ENCODE measurements around the gene TNS4.

TNS4 gene

DNA sequence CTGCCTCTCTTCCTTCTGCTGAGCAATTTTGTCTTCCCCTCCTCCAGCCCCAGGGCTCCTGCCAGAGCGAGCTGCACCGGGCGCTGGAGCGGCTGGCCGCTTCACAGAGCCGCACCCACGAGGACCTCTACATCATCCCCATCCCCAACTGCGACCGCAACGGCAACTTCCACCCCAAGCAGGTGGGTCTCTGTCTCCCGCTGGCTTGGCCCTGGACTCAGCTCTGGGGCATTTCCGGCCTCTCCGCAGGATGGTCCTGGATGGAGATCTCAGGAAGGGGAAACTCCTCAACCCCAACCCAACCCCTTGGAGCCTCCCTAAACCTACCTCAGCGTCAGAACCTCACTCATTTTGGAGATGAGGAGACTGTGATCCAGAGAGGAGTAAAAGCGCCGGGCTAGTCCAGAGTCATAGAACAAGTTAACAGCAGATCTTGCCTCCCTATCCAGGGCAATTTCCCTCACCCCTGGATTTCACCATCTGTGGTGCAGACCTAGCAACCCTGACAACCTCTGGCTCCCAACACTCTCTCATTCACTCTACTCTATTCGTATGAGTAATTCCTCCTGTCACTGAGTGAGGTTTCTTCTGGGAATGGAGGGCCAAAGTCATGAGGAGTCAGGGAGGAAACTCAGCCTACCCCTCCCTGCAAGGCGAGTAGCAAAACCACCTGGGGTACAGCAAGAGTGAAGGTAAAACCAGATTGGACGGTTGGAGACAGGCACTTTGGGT is 47.4 kb downstream of the TNS4 start:
- DNase-seq = no peak

DNA sequence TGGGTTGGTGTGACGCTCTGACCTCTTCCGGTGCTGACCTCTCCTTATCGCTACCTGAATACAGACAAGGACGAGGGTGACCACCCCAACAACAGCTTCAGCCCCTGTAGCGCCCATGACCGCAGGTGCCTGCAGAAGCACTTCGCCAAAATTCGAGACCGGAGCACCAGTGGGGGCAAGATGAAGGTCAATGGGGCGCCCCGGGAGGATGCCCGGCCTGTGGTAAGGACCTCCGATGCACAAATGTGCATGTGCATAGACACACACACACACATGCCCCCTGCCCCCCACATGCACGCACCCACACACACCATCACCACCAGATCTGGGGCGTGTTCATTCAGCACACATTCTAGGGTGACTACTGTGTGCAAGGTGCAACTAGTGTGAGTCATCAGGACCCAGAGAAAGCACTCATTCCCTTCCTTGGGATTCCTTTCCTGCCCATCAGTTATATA is 48.5 kb downstream of the TNS4 start:
- DNase-seq = no peak

DNA sequence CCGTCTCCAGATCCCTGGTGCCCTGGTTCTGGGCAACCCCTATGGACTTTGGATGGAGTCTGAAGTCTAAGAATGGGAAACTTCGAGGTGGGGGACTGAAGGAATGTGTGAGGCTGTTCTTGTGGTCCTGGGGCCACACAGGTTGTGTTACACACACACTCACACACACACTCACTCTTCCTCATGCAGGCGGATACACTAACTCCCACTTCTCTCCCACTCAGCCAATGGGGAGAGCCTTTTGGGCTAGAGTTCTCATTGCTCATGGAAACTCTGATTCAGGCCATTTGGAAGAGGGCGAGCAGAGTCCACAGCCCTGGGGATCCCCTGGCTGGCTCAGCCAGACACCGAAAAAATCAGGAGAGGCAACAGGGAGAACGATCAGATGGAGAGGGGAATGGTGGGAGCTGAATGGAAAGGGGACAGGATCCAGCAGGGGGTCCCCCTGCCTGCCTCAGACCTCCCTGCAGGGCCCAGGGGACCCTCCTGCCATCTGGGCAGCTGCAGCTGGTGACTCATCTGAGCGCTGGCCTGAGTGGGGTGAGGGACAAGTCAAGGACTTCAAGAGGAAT is 49.1 kb downstream of the TNS4 start:
- DNase-seq = no peak

DNA sequence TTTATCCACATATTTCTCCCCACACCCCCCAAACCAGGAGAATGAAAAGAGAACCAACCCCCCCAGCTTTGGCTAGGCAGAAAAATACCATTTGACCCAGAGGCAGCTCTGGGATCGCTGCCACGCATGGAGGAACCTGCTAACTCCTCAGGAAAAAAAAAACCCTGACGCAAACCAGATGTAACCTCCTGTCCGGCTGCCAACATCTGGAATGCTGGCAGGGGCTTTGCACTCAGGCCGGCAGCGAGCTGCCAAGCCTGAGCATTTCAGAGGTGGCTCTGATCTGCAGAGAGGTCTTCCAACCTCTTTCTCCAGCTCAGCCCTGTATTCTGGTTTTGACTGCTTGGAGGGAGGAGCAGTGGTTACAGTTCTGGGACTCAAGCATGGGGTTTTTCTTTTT is 50.0 kb downstream of the TNS4 start:
- DNase-seq = peak in 1 of 2 experiments; percentile 39

DNA sequence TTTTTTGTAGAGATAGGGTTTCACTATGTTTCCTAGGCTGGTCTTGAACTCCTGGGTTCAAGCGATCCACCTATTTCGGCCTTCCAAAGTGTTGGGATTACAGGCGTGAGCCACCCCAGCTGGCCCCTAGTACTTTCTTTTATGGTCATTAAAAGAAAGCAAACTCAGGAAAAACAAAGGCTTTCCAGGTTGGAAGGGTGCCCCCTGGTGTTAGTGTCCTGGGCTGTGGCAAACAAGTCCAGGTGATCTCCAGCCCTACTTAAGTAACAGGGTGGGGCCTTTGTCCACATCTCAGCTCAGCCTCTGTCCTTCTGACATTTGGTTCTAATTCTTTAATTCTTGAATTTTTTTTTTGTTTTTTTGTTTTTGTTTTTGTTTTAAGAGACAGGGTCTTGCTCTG is 51.2 kb downstream of the TNS4 start:
- no peak for DNase-seq

DNA sequence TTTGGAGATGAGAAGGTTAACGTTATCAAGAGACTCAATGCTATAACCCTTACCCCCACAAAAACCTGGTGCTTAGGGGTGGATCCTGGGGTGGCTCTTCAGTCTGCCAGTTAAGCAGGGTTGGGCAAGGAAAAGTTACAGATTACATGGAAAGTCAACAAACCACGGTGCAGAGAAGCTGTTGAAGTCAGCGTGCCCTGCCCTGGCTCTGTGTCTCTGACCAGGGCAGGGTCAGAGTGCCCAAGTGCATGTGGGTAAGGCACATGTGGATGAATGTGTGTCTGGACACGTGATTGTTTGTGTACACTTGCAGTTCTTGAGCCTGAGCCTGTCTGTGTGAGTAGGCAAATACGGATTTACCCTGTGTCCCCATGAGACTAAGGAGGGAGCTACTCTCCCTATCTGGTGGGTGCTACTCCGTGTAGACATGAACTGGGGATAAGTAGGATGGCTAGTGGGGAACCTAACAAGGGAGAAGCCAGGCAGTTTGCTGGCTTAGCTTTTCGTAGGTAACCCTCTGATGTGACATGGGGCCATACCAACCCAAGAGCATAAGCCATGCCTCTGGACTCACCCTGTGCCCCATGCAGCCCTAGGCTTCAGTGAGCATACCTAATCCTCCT is 52.7 kb downstream of the TNS4 start:
- no peak for DNase-seq

DNA sequence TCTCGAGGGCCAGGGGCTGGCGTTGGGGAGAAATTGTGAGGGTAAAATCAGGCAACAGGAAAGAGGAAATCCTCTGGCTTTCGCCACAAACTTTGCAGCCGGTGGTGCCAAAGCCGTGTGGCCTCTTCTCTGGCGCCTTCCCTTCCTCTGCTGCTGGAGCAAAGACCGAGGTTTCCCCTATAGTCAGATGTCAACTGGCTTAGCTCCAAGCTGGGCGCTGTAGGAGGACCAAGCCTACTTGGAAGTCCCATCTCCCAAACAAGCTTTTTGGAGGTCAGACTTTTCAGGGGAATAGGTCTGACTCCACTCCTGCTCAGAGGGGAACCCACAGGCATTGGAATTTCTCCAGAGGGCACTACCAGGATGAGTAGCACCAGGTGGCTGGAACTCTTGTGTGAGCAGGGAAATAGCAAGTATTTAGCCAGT is 53.2 kb downstream of the TNS4 start:
- peak in 1 of 2 experiments; percentile 47 for DNase-seq

DNA sequence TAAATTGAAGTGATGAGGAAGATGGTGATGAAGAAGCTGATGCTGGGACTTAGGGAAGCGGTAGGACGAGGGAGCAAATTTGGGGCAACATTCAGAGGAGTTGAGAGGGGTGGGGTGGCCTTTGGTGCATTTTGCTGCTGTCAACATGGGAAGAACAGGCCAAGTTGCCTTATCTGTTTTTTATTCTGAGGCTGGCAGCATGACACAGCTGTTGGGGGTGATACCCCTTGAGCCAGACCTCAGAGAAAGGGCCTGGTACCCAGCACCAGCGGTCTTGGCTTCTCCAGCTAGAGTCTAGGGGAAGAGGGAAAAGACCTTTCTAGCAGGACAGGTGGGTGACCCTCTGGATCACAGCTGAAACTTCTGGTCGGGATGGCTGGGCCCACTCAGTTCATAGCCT is 53.6 kb downstream of the TNS4 start:
- no peak for DNase-seq

DNA sequence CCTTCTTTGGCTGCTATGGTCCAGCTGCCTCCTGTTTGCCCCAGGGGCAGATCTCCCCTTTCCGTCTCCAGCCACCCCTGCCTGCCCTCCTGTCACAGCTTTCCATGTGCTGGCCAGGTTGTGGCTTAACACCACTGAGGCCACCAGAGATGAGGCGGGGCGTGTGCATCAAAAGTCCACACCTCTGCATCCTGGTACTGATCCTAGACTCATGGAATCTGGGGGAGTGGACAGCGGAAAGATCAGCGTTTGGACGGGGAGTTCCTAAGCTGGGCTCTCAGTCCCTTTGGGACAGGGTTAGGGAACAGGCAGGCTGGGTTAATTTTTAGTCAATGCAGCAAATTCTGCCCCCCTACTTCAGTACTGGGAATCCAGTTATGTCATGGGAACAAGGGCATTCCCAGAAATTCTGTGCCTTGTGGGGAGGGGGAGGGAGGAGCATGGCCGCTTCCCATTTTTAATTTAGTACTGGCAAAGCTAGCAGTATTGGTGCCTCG is 54.2 kb downstream of the TNS4 start:
- no peak for DNase-seq

DNA sequence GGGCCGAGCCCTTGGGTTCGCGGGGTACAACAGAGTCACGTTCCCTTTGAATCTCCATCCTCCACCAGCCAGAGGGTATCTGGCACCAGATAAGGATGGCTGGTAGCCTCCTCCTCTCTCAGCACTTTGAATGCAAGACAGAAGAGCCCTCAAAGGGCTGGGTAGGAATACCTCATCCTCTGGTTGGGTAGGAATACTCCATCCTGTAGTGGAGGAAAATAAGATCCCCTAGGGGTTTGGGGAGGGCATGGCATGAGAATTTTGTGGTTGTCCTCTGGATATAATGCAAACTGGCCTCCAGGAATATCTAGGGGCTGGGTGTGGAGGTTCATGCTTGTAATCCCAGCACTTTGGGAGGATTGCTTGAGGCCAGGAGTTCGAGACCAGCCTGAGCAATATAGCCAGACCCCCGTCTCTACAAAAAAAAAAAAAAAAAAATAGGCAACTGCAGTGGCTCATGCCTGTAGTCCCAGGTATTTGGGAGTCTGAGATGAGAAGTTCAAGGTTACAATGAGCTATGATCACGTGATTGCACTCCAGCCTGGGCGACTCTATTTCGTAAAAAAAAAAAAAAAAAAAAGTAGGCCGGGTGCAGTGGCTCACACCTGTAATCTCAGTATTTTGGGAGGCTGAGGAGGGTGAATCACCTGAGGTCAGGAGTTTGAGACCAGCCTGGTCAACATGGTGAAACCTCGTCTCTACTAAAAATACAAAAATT is 55.5 kb downstream of the TNS4 start:
- DNase-seq = no peak

DNA sequence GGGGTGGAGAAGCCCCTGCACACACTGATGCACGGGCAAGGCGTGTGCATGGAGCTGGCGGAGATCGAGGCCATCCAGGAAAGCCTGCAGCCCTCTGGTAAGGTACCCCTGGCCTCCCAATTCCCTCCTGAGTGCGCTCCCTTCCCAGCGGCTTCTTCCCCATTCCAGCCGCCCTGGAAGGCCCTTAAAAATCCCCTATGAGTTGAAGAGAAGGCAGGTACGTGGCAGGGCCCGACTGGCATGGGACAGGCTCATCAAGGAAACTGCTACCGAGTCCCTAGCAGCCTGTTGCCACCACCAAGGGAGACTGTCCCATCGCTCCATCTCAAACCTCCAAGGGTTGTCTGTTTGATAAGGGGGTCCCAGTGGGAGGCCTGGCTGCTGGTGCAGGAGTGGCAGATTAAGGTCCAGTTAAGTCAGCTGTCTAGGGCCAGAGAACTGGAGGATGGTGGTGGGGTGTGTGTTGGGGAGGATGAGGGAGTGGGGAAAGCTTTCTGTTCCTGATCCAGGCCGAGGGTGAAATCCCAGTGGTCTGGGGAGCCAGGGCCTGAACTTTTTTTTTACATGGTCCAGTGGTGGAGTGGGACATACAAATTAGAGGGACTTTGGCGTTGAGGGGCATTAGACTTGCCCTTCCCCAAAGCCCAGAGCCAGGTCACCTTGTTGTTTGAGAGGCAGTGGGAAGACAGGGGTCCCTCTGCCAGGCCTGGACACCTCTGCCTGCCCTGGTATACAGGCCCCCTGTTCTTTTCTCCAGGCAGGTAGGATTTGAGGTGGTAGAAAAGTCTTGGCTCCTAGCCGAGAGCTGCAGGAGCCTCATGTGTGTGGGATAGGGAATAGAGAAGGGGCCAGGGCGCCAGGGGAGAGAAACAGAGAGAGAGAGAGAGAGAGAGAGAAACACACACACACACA is 57.2 kb downstream of the TNS4 start:
- DNase-seq = no peak

DNA sequence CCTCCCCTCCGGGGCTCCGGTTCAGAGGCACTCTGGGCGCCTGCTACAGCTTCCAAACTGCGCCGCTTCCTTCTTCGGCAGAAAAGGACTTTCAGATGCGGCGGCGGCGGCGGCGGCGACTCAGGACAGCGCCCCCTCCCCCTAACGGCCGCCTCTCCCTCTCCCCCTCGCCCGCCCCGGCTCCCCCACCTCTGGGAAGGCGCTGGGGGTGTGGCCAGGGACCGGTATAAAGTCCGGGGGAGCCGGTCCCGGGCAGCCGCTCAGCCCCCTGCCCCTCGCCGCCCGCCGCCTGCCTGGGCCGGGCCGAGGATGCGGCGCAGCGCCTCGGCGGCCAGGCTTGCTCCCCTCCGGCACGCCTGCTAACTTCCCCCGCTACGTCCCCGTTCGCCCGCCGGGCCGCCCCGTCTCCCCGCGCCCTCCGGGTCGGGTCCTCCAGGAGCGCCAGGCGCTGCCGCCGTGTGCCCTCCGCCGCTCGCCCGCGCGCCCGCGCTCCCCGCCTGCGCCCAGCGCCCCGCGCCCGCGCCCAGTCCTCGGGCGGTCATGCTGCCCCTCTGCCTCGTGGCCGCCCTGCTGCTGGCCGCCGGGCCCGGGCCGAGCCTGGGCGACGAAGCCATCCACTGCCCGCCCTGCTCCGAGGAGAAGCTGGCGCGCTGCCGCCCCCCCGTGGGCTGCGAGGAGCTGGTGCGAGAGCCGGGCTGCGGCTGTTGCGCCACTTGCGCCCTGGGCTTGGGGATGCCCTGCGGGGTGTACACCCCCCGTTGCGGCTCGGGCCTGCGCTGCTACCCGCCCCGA is 58.0 kb downstream of the TNS4 start, which contains the start of gene IGFBP4:
IGFBP4 (plus strand) TSS at position 255 of the 792 bp plus-strand sequence; CDS start at position 541, 286 bp downstream.
- DNase-seq = peak; percentile 22 to 64

DNA sequence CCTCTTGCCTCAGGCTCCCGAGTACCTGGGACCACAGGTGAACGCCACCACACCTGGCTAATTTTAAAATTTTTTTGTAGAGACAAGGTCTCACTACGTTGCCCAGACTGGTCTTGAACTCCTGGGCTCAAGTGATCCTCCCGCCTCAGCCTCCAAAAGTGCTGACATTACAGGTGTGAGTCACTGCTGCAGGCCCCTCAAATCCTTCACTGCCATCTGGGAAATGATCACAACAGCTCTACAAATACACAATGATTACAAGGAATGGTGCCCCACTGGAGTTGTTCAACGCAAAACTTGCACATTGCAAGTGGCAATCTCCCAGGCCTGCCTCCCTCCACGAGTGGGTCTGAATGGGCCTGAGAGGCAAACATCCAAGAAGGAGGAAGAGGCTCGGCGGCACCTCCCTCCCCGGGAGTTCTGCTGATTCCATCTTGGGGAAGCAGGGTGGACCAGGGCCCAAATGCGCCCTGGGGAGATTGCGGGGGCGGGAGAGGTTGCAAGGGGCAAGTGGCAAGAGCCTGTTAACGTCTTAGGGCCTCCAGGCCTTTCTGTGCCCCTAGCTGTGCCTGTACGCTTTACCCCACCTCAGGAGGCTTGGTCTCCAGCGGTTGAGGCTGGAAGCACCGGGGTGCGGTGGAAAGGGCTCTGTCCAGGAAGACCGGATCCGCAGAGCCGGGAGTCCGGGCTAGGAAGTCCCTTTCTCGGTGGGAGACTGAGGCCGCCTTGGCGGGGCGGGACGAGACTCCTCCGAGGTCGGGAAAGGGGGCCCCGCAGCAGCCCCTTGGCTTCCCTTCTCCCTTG is 58.8 kb downstream of the TNS4 start:
- no peak for DNase-seq

DNA sequence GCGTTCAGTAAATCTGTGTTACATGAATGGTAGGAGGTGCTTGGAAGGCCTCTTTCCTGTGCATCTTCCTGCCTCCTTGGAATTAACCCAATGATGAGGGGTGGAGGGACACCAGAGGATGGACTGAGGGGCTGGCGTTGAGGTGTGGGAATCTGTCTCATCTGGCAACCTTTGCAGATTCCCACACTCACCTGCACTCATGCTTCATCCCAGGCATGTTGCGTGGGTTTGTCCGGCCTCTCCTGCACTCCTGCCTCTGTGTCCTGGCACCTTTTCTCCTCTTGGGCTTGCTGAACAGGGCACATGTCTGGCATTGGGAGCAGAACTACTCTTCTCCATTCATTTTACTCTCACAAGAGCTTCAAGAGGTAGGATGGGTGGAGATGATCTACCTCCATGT is 61.3 kb downstream of the TNS4 start:
- DNase-seq = no peak

DNA sequence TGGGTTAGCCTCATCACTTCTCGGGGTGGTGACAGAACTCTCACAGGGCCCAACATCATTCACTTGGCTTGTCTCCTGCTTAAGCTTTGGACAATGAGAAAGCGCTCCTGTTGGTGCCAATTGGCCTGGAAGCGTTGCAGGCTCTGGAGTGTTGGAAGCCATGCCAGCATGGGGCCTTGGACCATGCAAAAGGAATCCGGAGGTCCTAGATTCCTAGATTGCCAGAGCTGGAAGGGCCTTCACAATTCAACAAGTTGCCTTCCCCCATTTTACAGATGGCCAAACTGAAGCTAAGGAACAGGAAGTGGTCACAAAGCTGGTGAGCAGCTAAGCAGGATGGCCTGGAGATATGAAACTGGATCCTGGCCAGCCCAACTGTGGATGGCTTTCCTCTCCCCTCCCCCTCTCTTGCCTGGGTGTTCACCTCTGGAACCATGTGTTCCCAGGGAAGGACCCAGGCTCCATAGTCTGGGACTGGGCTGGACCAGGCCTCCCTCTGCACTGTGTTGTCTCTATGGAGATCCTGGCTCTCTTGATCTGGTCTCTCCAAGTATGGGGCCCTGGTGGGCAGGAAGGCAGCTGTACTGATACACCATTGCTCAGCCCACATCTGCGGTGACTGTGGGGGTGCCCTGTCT is 64.2 kb downstream of the TNS4 start:
- peak; percentile 30 to 70 for DNase-seq

DNA sequence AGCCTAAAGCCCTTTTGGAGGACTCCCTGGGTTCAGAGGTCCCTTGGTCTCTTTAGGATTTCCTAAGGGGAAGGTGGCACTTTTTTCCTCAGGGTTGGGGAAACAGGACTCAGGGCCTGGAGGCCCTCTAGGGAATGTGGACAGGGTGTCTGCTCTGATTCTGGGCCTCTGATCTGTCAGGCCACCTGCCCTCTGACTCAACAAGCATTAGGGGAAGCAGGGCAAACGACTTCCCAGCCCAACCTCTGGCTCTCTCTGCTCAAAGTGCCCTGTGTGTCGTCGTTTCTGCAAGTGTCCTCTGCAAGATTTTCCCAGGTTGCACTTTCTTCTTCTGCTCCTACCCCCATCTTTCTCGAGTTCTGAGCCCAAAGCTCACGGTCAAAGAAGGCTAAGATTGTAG is 64.8 kb downstream of the TNS4 start:
- no peak for DNase-seq

DNA sequence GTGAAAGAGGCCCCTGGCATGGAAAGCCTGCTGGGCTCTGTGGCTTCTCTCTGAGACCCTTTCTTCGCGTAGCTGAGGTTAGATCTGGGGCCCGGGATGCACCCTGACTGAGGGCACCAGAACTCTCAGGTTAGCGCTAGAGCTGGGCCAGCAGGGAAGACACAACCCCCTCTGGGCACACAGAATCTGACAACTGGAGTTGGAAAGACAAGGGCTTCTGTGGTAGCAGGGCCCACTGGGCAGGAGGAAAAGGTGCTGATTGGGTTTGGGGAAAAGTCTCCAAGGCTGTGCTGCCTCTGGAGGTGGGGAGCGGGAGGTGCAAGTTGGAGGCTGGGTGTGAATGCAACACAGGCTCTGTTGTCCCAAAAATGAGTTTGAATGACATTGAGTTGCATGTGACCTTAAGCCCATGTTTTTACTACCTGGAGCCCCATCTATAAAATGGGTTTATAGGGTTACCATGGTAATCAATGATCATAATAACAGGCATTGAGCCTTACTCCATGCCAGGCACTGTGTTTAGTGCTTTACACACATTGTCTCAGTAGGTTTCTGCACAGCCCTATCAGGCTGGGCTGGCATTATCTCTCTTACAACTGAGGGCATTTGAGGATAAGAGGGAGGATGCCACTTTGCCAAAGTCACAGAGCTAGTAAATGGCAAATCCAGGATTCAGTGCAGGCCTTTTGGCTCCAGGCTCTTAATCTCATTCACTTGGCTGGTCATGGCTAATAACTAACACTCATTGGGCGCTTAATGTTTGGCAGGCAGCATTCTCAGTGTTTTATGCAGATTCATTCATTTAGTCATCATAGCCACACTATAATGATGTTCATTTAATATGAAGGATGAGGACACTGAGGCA is 67.6 kb downstream of the TNS4 start:
- DNase-seq = peak; percentile 71 to 78

DNA sequence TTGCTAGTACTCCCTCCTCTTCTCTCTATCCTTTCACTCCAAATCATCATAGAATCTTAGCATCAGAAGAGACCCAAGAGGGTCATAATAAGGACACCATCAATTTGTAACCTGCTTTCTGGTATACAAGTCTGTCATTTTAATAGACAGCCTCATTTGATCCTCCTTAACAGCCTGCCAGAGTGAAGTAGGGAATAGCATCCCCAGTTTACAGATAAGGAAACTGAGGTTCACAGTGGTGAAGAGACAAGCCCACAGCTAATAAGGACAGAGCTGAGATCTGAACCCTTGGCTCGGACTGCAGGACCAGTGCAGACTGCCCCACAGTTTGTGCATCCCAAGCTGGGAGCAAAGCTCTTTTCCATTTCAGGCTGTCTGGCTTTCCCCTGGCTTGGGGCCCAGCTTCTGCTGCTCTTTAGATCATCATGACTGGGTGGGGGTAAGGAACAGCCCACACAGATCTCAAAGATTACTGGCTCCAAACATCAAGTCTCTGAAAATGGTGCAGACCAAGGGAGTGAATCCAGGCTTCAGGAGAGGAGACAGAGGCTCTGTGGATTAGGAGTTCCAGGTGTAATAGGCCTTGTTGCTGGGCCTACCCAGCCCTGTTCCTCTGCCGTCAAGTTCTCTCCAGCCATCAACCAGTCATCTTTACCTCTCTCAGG is 68.4 kb downstream of the TNS4 start:
- DNase-seq = peak; percentile 52 to 72

Measured in NCI-H446 (cell line).